ENCODE data around the gene ACVR2B.

The ACVR2B gene

DNA sequence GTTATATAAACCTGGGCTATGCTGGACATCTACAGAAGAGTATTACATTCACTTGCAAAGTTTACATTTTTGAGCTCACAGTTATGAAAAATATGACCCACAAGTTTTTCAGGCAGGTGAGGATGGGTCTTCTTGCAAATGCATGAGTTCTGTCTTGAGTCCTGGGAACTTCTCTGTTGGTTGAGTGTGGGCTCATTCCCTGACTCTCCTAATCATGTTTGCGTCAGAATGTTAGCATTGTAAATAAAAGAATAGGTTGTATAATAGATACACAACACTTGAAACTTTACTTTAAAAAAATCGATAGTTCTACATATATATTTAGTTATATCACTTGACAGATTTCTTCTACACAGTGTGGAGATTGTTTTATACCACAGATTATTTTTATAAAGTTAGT is 35.3 kb downstream of the ACVR2B start:
- DNase-seq (ENCODE audit: low spot score) = no peak

DNA sequence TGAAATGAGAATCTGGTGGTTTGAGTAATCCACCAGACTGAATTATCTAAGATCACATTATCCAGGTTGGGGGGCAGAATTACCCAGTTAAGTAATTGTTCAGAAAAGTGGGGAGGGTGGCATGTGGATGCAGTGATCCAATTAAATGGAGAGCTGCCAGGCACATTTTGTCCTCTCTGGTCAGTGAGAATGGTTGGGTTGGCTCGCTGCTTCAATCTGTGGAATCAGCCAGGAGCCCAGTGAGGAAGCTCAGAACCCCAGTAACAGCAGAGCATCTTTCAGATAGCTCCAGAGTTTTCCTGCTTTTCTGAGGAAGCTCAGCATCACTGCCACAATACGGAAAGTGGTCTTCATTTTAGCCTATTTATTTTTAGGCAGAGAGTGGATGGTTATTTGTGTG is 36.1 kb downstream of the ACVR2B start:
- no peak for DNase-seq (ENCODE audit: low spot score)

DNA sequence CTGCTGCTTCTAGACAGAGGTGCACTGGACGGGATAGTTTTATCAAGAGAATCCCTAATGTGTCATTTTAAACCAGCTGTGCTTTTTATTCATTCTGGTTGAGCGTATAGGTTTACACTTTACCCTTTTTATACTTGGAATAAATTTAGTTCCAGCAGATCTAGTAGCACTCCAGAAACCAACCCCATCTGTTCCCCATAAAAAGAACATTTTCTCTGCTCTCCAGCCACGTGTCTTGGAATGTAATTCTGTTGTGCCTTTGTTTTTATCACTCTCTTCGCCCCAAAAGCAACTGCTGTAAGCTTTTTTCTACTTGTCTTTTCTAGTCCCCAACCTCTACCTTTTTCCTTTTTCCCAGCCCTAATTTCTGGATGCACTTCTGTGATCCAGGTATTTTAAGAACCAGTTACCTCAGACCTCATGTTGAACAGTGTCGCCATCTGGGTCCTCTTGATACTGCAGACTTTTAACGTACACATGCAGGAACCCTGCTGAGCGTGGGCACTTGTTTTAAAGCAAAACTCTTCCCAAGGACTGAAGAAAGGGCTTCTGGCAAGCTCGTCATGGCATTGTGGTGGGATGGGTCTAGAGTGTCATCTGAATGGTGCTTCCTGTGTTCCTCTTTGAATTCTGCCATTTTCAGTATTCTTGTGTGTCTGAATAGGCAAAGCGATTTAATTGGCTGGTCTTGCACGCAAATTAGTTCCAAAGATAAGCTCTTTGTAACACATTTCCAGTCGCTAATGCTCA is 36.8 kb downstream of the ACVR2B start:
- DNase-seq (ENCODE audit: low spot score) = no peak

DNA sequence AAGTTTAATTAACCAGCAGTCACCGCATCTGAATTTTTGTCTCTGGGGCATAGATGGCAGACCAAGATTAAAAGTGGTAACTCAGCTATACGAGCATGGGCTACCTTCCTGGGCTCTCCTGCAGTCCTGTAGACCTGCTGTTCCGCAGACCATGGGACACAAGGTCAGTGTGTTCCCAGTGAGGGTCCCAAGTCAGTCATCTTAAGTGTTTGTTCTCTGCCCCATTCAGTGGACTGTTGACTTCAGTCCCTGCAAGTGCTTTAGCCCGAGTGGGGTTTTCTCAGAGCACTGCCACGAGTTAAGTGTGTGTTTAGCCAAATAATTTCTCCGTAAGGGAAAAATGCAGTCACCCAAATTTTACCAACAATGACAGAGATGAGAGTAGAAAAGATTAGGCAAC is 37.5 kb downstream of the ACVR2B start:
- no peak for DNase-seq (ENCODE audit: low spot score)

DNA sequence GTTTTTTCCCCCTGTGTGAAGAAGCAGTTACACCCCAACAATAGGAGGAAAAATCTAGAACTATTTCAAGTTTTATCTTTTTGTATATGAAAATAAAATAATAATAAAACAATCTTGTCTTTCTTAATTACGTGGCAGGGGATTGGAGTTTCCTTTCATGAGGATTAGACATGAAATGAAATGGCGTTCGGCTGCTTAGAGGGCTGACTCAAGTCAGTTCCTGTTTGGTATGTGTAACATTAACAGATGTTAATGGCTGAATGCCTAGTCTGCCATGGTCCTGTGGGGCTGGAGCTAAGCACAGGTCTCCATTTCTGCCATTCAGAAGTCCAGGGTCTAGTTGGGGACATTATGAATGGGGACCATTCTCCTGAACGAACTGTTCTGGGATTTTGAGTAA is 39.3 kb downstream of the ACVR2B start:
- no peak for DNase-seq (ENCODE audit: low spot score)

DNA sequence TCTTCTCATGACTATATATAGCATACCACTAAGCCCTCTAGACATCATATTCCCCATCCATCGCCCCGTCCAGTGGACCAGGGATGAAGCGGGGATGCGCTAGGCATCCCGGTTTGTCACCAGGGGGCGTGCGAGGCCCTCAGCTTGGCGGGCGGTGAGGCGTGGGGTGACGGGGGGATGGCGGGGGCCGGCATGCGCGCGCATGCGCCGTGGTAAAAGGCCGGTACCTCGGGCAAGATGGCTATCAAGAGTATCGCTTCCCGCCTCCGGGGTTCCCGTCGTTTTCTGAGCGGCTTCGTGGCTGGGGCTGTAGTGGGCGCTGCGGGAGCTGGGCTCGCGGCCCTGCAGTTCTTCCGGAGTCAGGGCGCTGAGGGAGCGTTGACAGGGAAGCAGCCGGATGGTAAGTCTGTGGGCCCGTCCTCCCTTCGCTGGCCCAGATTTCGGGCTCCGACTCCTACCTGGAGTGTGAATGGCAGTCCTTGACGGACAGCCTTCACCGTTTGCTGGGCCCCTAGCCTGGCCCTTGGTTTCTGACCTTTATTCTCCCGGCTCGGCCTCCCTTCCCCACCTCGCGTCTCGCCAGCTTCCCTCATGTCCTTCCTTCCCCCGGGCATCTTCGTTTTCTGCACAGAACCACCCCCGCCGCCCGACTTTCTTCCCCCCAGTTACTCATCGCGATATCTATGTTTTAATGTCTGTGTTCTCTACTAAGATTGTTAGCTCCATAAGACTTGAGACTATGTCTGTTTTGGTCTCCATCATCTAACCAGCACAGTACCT is 42.6 kb downstream of the ACVR2B start, which contains the start of gene EXOG:
Gene EXOG, plus strand, starts transcription at position 210 of the 780 bp plus-strand sequence. Its CDS starts 28 bp downstream, at position 238.
- DNase-seq (ENCODE audit: low spot score) = peak; percentile 95

DNA sequence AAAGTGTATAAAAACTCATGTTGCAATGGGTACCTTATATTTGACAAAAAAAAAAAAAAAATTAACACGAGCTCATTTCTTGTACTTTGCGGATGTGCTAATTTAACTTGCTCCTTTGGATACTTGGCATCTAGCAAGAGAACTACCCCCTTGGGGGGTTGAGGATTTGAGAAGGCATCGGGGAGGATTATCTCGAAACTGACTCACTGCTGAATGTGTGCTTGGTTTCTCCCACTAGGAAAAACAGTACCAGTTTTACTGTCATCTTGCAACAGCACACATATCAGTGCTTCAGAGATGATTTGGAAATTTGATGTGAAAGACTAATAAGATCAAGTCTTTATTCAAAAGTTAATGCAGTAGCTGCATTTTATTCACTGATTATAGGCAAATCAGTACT is 43.3 kb downstream of the ACVR2B start:
- DNase-seq (ENCODE audit: low spot score) = no peak

DNA sequence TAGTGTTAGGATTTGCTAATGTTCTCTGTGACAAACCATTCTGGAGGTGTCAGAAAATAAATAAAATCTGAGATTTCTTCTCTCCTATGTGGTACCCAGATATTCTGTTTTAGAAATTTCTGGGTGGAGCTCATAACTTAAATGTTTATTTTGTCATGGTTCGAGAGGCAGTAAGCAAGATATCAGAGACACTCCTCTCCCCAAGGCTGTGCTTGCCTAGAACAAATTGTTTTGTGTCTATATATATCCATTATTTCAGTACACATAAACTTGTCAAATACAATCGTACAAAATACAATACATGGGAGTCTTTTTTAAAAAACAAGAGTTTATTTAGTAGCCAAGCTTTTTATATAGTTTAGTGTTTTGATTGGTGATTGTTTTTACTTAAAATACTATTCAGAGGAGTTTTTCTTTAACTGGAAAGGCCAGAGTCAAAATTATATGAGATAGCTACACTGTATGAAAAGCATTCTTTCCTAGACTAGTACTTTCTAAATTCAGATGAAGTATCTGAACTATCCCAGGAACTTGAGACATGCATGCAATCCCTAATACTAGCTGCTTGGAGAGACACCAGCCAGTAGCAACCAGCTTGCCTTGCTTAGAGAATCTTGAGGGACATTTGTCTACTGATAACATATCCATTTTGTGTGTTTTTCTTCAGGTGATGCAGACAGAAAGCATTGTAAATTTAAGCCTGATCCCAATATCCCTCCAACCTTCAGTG is 47.2 kb downstream of the ACVR2B start:
- no peak for DNase-seq (ENCODE audit: low spot score)

DNA sequence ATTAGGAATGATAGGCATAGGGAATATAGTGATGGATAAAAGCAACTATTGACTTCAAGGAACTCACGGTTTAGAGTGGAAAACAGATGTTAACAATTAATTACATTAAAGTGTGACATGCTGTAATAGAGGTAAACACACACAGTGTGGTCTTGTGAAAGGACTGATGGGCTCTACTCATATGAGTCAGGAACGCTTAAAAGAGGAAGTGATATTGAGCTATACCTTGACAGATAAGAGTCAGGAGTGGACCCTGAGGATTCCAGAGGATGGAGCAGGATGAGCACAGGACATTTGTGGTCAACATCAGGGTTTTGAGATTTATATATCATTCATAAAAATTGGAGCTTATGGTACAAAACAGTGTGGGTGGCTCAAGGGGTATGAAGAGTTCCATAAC is 53.4 kb downstream of the ACVR2B start:
- no peak for DNase-seq (ENCODE audit: low spot score)

DNA sequence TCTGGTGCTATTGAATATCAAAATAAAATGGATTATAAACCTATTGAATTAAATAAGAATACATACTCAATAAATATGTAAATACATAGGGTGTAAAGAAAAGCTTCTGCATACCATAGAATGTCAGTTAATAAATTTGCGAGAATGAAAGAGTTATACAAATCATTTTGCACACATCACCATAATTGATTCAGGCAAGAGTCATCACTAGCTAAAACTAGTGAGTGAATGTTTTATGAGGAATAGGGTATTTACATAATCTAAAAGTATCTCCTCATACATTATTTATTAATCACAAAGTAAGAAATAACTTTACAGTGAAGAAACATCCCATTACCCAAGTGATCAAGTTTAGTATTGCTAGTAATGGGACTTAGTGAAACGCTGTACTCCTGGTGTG is 56.0 kb downstream of the ACVR2B start:
- DNase-seq (ENCODE audit: low spot score) = no peak

DNA sequence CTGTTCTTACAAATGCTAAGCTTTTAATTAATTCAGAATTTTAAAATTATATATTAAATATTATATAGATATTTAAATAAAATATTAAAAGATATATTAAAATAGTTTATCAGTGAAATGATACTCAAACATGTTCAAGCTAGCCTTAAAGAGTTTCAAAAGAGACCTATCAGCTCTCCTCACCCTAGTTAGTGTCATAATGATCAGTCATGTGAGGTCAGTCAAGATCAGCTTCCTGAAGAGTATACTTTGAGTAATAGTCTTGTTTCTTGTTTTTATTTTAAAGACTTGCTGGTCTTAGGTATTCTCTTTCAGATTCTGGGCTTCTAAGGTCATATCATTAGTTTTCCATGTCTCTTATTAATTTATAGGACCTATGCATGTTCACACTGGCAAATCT is 56.9 kb downstream of the ACVR2B start:
- no peak for DNase-seq (ENCODE audit: low spot score)

DNA sequence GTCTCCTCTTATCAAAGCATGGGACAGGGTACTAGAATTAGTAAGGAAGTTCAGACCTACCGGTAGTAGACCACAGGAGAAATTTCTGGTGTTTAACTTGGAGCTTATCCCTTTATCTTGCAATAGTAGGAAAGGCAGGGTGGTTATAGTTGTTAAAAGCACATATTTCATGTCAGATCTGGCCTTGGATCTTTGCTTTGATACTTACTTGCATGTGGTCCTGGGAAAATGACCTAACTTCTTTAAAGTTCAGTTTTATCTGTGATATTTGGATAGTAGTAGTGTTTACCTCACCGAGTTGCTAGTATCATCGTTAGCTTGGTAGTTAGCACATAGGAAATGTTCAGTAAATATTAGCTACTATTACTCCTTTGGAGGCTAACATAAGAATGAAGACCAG is 57.9 kb downstream of the ACVR2B start:
- DNase-seq (ENCODE audit: low spot score) = no peak

DNA sequence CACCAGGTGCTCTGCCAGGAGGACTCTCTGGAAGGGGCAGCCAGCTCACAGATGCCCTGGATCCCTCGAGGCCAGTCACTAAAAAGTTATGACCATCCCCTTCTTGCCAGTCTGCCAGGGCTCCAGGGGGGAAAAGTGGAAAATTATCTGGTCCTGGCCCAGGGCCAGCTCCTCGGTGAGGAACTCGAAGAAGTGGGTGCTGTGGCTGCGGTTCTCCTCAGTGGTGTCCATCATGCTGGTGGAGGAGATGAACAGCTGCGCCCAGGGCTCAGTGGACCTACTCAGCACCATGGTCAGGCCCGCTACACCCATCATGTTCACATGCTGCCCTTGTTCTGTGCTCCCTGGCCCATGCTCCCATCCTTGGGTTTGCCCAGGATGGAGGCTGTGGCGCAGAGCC is 61.7 kb downstream of the ACVR2B start:
- no peak for DNase-seq (ENCODE audit: low spot score)

DNA sequence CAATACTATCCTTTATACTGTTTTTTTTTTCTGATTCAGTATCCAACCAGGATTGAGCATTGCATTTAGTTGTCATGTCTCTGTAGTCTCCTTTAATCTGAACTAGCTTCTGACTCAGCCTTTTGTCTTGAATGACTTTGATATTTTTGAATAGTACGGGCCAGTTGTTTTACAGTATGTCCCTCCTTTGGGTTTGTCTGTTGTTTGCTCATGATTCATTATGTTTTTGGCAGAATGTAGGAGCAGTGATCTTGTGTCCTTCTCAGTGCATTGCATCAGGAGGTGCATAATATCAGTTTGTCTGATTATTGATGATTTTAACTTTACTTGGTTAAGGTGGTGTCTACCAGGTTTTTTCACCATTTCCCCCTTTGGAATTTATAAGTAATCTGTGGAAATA is 63.0 kb downstream of the ACVR2B start:
- DNase-seq (ENCODE audit: low spot score) = no peak

DNA sequence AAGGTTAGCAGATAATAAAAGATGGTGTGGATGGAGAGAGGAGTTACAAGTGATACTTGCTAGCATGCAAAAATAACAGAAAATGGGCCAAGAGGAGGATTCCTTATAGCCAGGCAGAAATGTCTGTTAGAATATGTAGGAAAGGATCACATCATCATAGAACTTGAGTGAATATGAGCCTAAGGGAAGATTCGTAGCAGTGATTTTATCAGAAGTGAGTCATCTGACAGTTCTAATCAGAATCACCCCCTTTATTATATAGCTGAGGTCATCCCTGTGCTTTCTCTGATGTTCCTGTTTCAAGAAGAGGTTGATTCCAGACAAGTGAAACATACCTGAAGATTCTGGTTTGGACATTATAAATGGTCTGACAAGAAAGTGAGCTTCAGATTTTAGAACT is 65.3 kb downstream of the ACVR2B start:
- DNase-seq (ENCODE audit: low spot score) = no peak

DNA sequence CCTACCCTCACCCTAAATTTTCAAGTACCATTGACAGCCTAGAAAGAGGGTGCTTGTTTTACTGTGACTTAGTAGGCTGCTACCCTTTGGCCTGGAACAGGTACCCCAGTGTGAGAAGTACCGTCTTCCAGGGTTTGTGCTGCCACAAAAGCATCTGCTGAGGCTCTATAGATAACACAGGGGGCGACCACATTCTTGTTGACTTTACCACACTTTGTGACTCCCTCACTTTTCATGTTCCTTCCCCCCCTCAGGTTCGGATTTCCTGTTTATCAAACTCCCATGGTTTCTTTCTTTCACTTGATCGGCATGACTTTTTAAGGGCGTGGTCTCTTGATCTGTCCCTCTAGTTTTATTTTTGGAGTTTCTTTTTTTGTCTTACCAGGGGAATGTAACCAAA is 66.0 kb downstream of the ACVR2B start:
- peak; percentile 47 for DNase-seq (ENCODE audit: low spot score)

DNA sequence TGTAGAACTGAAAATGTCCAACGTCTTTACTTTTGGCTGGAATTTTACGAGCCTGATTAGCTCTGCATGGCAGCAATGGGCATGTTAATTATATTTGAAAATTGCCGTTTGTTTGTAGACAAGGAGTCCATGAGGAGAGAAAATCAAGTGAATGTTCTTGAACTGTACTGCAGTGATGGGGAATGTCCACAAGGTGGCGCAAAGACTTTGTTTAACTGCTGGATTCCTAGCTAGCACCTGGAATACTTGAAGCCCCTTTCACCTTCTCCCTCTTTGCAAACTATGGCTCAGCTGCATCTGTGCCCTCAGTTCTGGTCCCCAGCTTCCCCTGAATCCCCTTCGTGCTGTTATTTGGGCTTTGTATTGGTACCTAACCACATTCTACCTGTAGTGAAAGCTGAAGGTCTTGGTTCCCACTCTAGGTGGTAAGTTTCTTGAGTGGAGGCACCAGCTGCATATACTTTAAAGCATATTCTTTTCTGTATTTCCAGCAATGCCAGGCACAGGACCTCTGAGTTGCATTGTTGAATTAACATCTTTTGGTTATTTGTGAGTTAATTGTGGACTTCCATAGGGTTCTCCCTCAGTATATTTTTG is 67.8 kb downstream of the ACVR2B start:
- DNase-seq (ENCODE audit: low spot score) = peak; percentile 69

DNA sequence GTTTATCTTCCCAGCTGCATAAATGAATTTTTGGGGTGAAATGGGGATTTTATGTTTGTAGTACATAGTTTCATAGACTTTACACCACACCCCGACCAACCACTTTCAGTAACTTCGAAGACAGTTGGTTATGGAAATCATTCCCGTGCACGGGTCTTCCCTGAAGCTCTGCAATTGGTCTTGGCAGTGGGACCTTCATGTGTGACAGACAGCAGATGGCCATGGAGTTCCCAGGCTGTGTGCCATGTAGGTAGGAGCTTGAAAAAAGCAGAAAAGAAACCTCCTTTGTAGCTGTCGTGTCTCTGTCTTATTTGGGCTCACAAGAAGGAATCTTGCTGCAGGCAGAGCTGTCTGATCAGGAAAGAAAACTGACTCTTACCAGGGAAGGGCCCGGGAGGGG is 68.3 kb downstream of the ACVR2B start:
- DNase-seq (ENCODE audit: low spot score) = no peak

DNA sequence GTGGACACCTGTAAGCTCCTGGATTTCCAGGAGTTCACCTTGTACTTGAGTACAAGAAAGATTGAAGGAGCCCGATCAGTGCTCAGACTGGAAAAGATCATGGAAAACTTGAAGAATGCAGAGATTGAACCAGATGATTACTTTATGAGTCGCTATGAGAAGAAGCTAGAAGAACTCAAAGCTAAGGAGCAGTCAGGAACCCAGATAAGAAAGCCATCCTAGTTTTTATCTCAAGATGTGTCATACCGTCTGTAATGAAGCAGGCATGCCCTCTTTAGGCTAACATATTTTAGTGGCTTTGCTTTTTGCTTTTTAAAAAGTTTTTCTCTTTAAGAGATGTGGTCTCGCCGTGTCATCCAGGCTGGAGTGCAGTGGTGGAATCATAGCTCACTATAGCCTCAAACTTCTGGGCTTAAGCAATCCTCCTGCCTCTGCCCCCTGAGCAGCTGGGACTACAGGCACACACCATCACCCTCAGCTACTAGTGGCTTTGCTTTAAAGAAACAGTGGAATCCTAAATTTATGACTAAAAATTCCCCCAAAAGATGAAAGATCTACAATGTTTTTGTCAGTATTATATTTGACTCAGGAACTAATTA is 70.5 kb downstream of the ACVR2B start:
- no peak for DNase-seq (ENCODE audit: low spot score)

DNA sequence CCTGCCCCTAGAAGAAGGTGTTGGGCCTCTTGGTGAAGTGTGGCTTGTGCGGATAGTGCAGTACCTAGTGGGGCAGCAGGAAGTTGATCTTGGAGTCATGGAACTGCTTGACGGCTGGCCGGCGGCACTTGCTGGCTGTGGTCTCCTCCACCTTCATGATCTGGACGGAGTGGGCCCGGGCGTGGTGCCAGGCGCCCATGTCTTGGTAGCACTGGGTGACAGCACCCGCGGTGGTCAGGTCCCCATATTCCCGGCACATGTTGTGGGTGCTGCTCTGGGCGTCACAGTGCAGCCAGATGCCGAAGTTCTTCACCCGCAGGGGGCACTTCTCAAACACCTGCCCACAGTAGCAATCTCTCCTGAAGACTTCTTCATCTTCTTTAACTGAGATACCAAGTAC is 73.1 kb downstream of the ACVR2B start:
- DNase-seq (ENCODE audit: low spot score) = no peak

DNA sequence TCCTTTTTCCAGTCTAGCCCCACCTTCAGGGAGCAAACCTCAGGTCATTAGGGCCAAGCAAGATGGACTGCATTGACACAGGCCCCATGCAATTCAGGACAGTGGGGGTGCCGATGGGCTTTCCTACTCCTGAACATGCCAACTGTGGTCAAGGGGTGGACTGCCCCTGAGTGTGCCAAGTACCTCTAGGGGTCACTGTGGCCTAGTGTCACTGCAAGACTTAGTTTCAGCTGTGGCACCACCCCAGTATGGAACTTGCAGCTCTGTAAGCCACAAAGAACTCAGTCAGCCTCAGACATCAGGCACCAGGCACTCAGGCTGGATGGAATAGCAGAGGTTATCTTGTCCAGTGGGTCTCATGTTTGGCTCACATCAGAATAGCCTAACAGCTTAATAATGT is 74.8 kb downstream of the ACVR2B start:
- no peak for DNase-seq (ENCODE audit: low spot score)

DNA sequence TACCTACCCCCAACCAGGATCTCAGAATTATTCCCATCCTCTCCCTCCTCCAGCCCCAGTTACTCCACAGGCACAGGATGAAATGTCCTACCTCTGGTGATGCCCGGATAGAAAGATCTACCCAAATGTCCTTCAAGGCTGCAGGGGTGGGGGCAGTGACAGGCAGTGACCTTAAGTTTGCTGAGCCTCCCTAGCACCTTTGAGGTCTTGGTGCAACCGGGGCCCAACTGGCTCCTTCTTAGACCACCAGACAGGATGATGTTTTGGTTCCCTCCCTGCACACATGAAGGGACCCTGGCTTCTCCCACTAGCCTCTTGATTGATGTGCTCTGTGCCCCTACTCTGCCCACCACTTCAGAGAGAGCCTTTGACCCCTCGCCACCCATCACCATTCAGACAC is 78.8 kb downstream of the ACVR2B start:
- DNase-seq (ENCODE audit: low spot score) = no peak
